ENCODE measurements around the gene EEF1AKMT1.

DNA sequence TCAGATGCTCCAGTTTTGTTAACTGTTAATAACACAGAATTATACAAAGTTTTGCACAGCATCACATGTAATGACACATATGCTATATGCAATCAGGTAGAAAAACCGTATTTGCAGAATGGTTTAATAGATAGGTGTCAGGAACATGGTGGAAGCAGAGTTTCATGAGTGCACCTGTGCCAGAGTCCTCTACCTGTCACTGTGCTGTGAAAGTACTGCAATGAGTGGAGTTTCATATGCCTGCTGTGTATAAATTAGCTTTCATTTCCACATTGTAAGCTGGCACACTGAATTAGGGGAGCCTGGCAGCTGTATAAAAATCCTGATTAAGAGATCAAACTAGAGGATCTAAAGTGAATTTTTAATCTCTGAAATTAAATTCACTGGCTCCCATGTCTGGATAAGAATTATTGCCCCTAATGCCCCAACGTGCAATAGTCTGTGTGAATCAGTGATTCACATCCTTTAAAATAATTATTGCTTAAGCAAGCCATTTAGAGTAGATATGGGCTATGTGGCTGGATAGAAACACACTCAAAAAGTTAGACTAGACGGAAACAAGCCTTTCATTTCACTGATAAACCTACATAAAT lies 8.5 kb upstream of the EEF1AKMT1 start:
- TF ChIP-seq, protein P1, sequence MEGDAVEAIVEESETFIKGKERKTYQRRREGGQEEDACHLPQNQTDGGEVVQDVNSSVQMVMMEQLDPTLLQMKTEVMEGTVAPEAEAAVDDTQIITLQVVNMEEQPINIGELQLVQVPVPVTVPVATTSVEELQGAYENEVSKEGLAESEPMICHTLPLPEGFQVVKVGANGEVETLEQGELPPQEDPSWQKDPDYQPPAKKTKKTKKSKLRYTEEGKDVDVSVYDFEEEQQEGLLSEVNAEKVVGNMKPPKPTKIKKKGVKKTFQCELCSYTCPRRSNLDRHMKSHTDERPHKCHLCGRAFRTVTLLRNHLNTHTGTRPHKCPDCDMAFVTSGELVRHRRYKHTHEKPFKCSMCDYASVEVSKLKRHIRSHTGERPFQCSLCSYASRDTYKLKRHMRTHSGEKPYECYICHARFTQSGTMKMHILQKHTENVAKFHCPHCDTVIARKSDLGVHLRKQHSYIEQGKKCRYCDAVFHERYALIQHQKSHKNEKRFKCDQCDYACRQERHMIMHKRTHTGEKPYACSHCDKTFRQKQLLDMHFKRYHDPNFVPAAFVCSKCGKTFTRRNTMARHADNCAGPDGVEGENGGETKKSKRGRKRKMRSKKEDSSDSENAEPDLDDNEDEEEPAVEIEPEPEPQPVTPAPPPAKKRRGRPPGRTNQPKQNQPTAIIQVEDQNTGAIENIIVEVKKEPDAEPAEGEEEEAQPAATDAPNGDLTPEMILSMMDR (IDR thresholded peaks at IDR 0.05) = no peak
- TF ChIP-seq POLR2AphosphoS5 (IDR thresholded peaks at IDR 0.05) (no peak), EP300 (IDR thresholded peaks at IDR 0.05) (no peak), POLR2A (IDR thresholded peaks at IDR 0.05; ENCODE audit: low read depth) (no peak)
